Spinal cord (tissue), 10 donors: ENCODE measurements around the gene LTBP1. TPM values are rescaled to one million over a fixed set of nuclear protein-coding genes. Genes with fewer than 3 reads are reported as not detected.

Source experiments
- DNase-seq, 6 donors: peaks; one replicate each; pipeline versions ENCODE4 v3.0.0 to v3.0.0-alpha.2; 2013 to 2015; ENCODE audit warnings: low spot score in 6 of 6, low read depth in 4 of 6
- H3K27ac ChIP-seq: one replicate; pipeline ENCODE4 v1.5.1; 2013; ENCODE audit warnings: low read depth, low read length, control low read depth
- H3K27me3 ChIP-seq: one replicate; pipeline ENCODE4 v1.6.1; 2013; ENCODE audit warnings: low read length; ENCODE audit not compliant: control insufficient read depth, insufficient read depth
- H3K36me3 ChIP-seq: one replicate; pipeline ENCODE4 v1.6.1; 2013; ENCODE audit warnings: low read length; ENCODE audit not compliant: control insufficient read depth, insufficient read depth
- H3K4me1 ChIP-seq: one replicate; pipeline ENCODE4 v1.6.1; 2013; ENCODE audit warnings: low read length; ENCODE audit not compliant: control insufficient read depth, insufficient read depth
- H3K4me3 ChIP-seq: one replicate; pipeline ENCODE4 v1.5.1; 2013; ENCODE audit warnings: low read depth, low read length, control low read depth
- H3K9me3 ChIP-seq: one replicate; pipeline ENCODE4 v1.6.1; 2013; ENCODE audit warnings: low read length; ENCODE audit not compliant: control insufficient read depth, insufficient read depth
- WGBS: methylation state at CpG from one replicate; pipeline ENCODE4 v1.1.5; 2013; ENCODE audit warnings: missing lambda C conversion rate; ENCODE audit not compliant: insufficient coverage; 5-methylcytosine and 5-hydroxymethylcytosine counted together
- polyA plus RNA-seq, 2 donors: library from polyadenylated mRNA; unstranded; fragments of 120-200 nt; gene quantifications; one replicate each; pipeline ENCODE4 v1.2.1, GENCODE V29; 2013; ENCODE audit not compliant: insufficient read length in 2 of 2
- total RNA-seq, 2 donors: library from RNA; depleted of rRNA in 1 of 2; stranded (reverse); fragments of 120-200 nt in 1 of 2; fragments of >200 nt in 1 of 2; gene quantifications; one replicate each; pipeline versions ENCODE4 v1.2.3 to v1.2.4, GENCODE V29; 2013 to 2014
- donor health status: healthy.

Gene LTBP1
- total and polyA plus RNA-seq, 4 donors, result 22.7 to 83.0 (median 51.7) TPM

- 86% methylated on average over 8 of the region's 12 CpGs for WGBS
- peaks cover 3% of the 10 kb centered on the region for H3K36me3 ChIP-seq
- no peaks in the 10 kb centered on the region for H3K4me1 ChIP-seq
- H3K9me3 ChIP-seq, result no peaks in the 10 kb centered on the region
- H3K4me3 ChIP-seq, result no peak overlapping the region
- H3K27ac ChIP-seq, result no peak overlapping the region
- no peaks in the 10 kb centered on the region for H3K27me3 ChIP-seq
- no peak for DNase-seq
Observed at GRCh38 chr2:33275689-33276444, 329.1 kb downstream of the LTBP1 start.

GRCh38 chr2:33277002-33277426, 330.3 kb downstream of the LTBP1 start:
- Histone ChIP-seq H3K36me3 (peaks cover 3% of the 10 kb centered on the region), H3K4me3 (no peak overlapping the region), H3K27ac (no peak overlapping the region), H3K9me3 (no peaks in the 10 kb centered on the region), H3K27me3 (no peaks in the 10 kb centered on the region), H3K4me1 (no peaks in the 10 kb centered on the region)
- 71% methylated on average over 3 of the region's 5 CpGs for WGBS
- DNase-seq, result peak in 1 of 6 donors; percentile 37

- 0% methylated on average over 2 of the region's 9 CpGs for WGBS
- H3K27ac ChIP-seq, result no peak overlapping the region
- H3K36me3 ChIP-seq, result peaks cover 3% of the 10 kb centered on the region
- no peaks in the 10 kb centered on the region for H3K9me3 ChIP-seq
- peak in 1 of 6 donors; percentile 86 for DNase-seq
- H3K27me3 ChIP-seq, result no peaks in the 10 kb centered on the region
- H3K4me3 ChIP-seq, result no peak overlapping the region
- no peaks in the 10 kb centered on the region for H3K4me1 ChIP-seq
Observed at GRCh38 chr2:33278245-33278943, 331.6 kb downstream of the LTBP1 start.

GRCh38 chr2:33284287-33284686, 337.5 kb downstream of the LTBP1 start:
- no peak for DNase-seq
- no peaks in the 10 kb centered on the region for H3K36me3 ChIP-seq
- no peak overlapping the region for H3K4me3 ChIP-seq
- no peaks in the 10 kb centered on the region for H3K9me3 ChIP-seq
- 78% methylated on average over 6 of the region's 7 CpGs for WGBS
- H3K27me3 ChIP-seq, result no peaks in the 10 kb centered on the region
- no peaks in the 10 kb centered on the region for H3K4me1 ChIP-seq
- no peak overlapping the region for H3K27ac ChIP-seq

- H3K27ac ChIP-seq, result no peak overlapping the region
- no peaks in the 10 kb centered on the region for H3K9me3 ChIP-seq
- WGBS, result no CpG with 5 or more reads among the region's 2 CpGs
- no peaks in the 10 kb centered on the region for H3K36me3 ChIP-seq
- no peak for DNase-seq
- H3K4me3 ChIP-seq, result no peak overlapping the region
- no peaks in the 10 kb centered on the region for H3K4me1 ChIP-seq
- no peaks in the 10 kb centered on the region for H3K27me3 ChIP-seq
Observed at GRCh38 chr2:33287507-33288005, 340.8 kb downstream of the LTBP1 start.

GRCh38 chr2:33288011-33288410, 341.3 kb downstream of the LTBP1 start:
- no peaks in the 10 kb centered on the region for H3K36me3 ChIP-seq
- no peak overlapping the region for H3K4me3 ChIP-seq
- H3K9me3 ChIP-seq, result no peaks in the 10 kb centered on the region
- WGBS, result no CpG with 5 or more reads among the region's 1 CpG
- no peaks in the 10 kb centered on the region for H3K27me3 ChIP-seq
- no peak overlapping the region for H3K27ac ChIP-seq
- no peaks in the 10 kb centered on the region for H3K4me1 ChIP-seq
- peak in 1 of 6 donors; percentile 71 for DNase-seq

GRCh38 chr2:33289961-33290360, 343.2 kb downstream of the LTBP1 start:
- H3K4me1 ChIP-seq, result no peaks in the 10 kb centered on the region
- no peak overlapping the region for H3K27ac ChIP-seq
- no peak for DNase-seq
- 70% methylated on average over 3 of the region's 4 CpGs for WGBS
- no peaks in the 10 kb centered on the region for H3K9me3 ChIP-seq
- H3K27me3 ChIP-seq, result no peaks in the 10 kb centered on the region
- no peak overlapping the region for H3K4me3 ChIP-seq
- no peaks in the 10 kb centered on the region for H3K36me3 ChIP-seq

- Histone ChIP-seq H3K4me3 (no peak overlapping the region), H3K27ac (peak overlapping the region; percentile 30)
- peak in 2 of 6 donors; percentile 19 to 90 for DNase-seq
Observed at GRCh38 chr2:33291278-33292013, 344.7 kb downstream of the LTBP1 start.

GRCh38 chr2:33292063-33292462, 345.3 kb downstream of the LTBP1 start:
- Histone ChIP-seq H3K36me3 (no peaks in the 10 kb centered on the region), H3K4me3 (no peak overlapping the region), H3K4me1 (no peaks in the 10 kb centered on the region), H3K27ac (peak overlapping the region; percentile 30), H3K27me3 (no peaks in the 10 kb centered on the region), H3K9me3 (no peaks in the 10 kb centered on the region)
- DNase-seq, result no peak
- WGBS, result 100% methylated on average over 1 of the region's 2 CpGs

More at GRCh38 chr2:33291278-33292013, 344.7 kb downstream of the LTBP1 start:
- Histone ChIP-seq H3K9me3 (no peaks in the 10 kb centered on the region), H3K4me1 (no peaks in the 10 kb centered on the region), H3K36me3 (no peaks in the 10 kb centered on the region), H3K27me3 (no peaks in the 10 kb centered on the region)
- WGBS, result 42% methylated on average over 2 of the region's 7 CpGs
